GM12891 (cell line): ENCODE data around the gene PRKACA.

Experiments used
- POLR2A ChIP-seq: IDR thresholded peaks from 2 replicates; pipeline ENCODE4 v1.6.1; 2011; ENCODE audit warnings: low read depth, low read length, control low read depth
- POLR2AphosphoS5 ChIP-seq: IDR thresholded peaks from 2 replicates; pipeline ENCODE4 v1.6.1; 2011; ENCODE audit warnings: low read depth, low read length, control low read depth
- POU2F2 ChIP-seq: IDR thresholded peaks from 2 replicates; pipeline ENCODE4 v1.6.1; 2011; ENCODE audit warnings: low read depth, mild to moderate bottlenecking, control low read depth, low read length, moderate library complexity
- SPI1 ChIP-seq: IDR thresholded peaks from 2 replicates; pipeline ENCODE4 v1.6.1; 2011; ENCODE audit warnings: low read depth, low read length, control low read depth
- TAF1 ChIP-seq: IDR thresholded peaks from 2 replicates; pipeline ENCODE4 v1.6.1; 2011; ENCODE audit warnings: low read depth, low read length, control low read depth

DNA sequence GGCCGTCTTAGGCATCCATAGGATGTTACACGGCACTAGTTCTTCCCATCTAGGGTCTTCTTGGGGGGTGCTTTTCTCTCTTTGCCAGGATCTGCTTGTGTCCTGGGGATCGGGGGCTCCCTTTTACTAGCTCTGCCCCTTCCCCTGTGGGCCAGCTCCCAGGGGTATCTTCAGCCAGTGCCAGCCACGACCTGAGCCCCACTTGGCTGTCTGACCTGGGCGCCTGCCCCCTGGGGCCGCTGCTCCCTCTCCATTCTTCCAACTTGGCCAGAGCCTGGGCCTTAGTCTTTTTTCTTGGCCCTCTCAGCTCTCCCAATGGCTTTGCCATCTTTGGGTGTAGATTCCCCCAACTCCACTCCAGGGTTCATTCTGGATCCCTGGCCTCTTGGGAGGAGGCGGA, 3.1 kb downstream of the PRKACA start:
- no peak for TF ChIP-seq POLR2AphosphoS5
- TF ChIP-seq POLR2A, result no peak
- TF ChIP-seq SPI1, result no peak
- no peak for TF ChIP-seq TAF1
- TF ChIP-seq POU2F2, result no peak
